GM21619 (cell line): ENCODE data around the gene HIPK3.
"Not testable (repeated sequence)": the region's sequence is repeated elsewhere in the genome, so short reads cannot be mapped to it uniquely, and the experiment has no call there.

Experiments
- ATAC-seq: cut with Tn5 transposase; IDR thresholded peaks from one replicate; pipeline ENCODE4 v1.9.1; 2021; ENCODE audit not compliant: unreplicated experiment

The HIPK3 gene

GRCh38 chr11:33257160-33257896 lies at the start of gene HIPK3:
HIPK3 (plus strand) TSS chr11:33257381.
- ATAC-seq, result peak; percentile 74

- no peak for ATAC-seq
Measured at GRCh38 chr11:33207408-33207985, 49.7 kb upstream of the HIPK3 start.

- ATAC-seq, result no peak
Measured at GRCh38 chr11:33208150-33208549, 49.0 kb upstream of the HIPK3 start.

GRCh38 chr11:33211153-33211552 lies 46.0 kb upstream of the HIPK3 start:
- no peak for ATAC-seq

- ATAC-seq, result no peak
Measured at GRCh38 chr11:33211580-33211979, 45.6 kb upstream of the HIPK3 start.

GRCh38 chr11:33214187-33214586 lies 43.0 kb upstream of the HIPK3 start:
- ATAC-seq, result no peak

- ATAC-seq, result no peak
Measured at GRCh38 chr11:33214767-33215166, 42.4 kb upstream of the HIPK3 start.

- not testable (repeated sequence) for ATAC-seq
Measured at GRCh38 chr11:33216676-33217075, 40.5 kb upstream of the HIPK3 start.

- ATAC-seq, result no peak
Measured at GRCh38 chr11:33222052-33222750, 35.0 kb upstream of the HIPK3 start.

GRCh38 chr11:33225371-33225770 lies 31.8 kb upstream of the HIPK3 start:
- no peak for ATAC-seq

GRCh38 chr11:33227578-33228261 lies 29.5 kb upstream of the HIPK3 start:
- no peak for ATAC-seq

- no peak for ATAC-seq
Measured at GRCh38 chr11:33234397-33235190, 22.6 kb upstream of the HIPK3 start.

- ATAC-seq, result no peak
Measured at GRCh38 chr11:33237039-33237597, 20.1 kb upstream of the HIPK3 start.

- ATAC-seq, result no peak
Measured at GRCh38 chr11:33242575-33242974, 14.6 kb upstream of the HIPK3 start.

GRCh38 chr11:33243654-33244053 lies 13.5 kb upstream of the HIPK3 start:
- ATAC-seq, result not testable (repeated sequence)

GRCh38 chr11:33248416-33248971 lies 8.7 kb upstream of the HIPK3 start:
- ATAC-seq, result no peak

GRCh38 chr11:33256031-33256812 lies 959 bp upstream of the HIPK3 start:
- no peak for ATAC-seq

GRCh38 chr11:33256813-33257159 lies 395 bp upstream of the HIPK3 start:
- ATAC-seq, result no peak

- ATAC-seq, result peak; percentile 32
Measured at GRCh38 chr11:33257897-33258630, 883 bp downstream of the HIPK3 start.
